HFF-Myc (cell line): ENCODE results near the gene NAALADL2.
"Not testable (repeated sequence)": the region's sequence is repeated elsewhere in the genome, so short reads cannot be mapped to it uniquely, and the experiment has no call there.

Experiments
- DNase-seq: peaks from one replicate; pipeline ENCODE4 v3.0.0-alpha.2; 2011; ENCODE audit warnings: low read depth; ENCODE audit errors: extremely low read depth
- H3K4me3 ChIP-seq: replicated peaks from 2 replicates; pipeline ENCODE4 v1.5.1; 2011; ENCODE audit warnings: low read depth, mild to moderate bottlenecking, control low read depth, low read length
- TF ChIP-seq, protein P1 (sequence below): IDR thresholded peaks from 2 replicates; pipeline ENCODE4 v1.5.1; 2012; ENCODE audit warnings: mild to moderate bottlenecking, low read depth, low read length, control low read depth; ENCODE audit errors: missing control alignments

Gene NAALADL2

GRCh38 chr3:175526609-175527280, 667.6 kb downstream of the NAALADL2 start:
- no peak for DNase-seq
- no peak overlapping the region; the same call in 1 of the 2 replicates for H3K4me3 ChIP-seq
- TF ChIP-seq, protein P1, sequence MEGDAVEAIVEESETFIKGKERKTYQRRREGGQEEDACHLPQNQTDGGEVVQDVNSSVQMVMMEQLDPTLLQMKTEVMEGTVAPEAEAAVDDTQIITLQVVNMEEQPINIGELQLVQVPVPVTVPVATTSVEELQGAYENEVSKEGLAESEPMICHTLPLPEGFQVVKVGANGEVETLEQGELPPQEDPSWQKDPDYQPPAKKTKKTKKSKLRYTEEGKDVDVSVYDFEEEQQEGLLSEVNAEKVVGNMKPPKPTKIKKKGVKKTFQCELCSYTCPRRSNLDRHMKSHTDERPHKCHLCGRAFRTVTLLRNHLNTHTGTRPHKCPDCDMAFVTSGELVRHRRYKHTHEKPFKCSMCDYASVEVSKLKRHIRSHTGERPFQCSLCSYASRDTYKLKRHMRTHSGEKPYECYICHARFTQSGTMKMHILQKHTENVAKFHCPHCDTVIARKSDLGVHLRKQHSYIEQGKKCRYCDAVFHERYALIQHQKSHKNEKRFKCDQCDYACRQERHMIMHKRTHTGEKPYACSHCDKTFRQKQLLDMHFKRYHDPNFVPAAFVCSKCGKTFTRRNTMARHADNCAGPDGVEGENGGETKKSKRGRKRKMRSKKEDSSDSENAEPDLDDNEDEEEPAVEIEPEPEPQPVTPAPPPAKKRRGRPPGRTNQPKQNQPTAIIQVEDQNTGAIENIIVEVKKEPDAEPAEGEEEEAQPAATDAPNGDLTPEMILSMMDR: no peak

DNA sequence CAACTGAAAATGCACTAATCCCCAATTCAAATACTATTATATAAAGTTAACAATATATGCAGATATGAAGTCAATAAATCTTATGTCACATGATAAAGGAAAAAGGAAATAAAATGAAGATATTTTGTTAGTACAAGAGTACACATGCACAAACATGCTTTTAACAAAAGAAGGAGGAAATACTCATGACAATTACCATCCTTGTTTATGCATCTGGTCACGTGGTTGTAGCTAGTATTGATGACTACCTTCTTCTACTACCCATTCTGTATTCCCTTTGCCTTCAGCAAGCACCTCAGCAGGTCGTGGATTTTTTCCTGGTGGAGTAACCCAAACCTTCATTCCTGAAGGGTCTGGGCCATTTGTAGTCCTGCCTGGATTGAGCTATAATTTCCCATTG, 669.6 kb downstream of the NAALADL2 start:
- not testable (repeated sequence) for DNase-seq, H3K4me3 ChIP-seq

GRCh38 chr3:175535351-175535750, 676.2 kb downstream of the NAALADL2 start:
- no peak overlapping the region for H3K4me3 ChIP-seq
- no peak for DNase-seq
- TF ChIP-seq, protein P1: no peak

- TF ChIP-seq, protein P1: no peak
These were observed 687.0 kb downstream of the NAALADL2 start for GRCh38 chr3:175546115-175546514.

GRCh38 chr3:175552929-175553328, 693.8 kb downstream of the NAALADL2 start:
- H3K4me3 ChIP-seq: no peak overlapping the region
- TF ChIP-seq, protein P1: no peak
- DNase-seq: no peak

More at GRCh38 chr3:175546115-175546514, 687.0 kb downstream of the NAALADL2 start:
- no peak for DNase-seq
- H3K4me3 ChIP-seq: no peak overlapping the region

- no peak for DNase-seq
- TF ChIP-seq, protein P1: no peak
These were observed 695.7 kb downstream of the NAALADL2 start for GRCh38 chr3:175554801-175555200.

DNA sequence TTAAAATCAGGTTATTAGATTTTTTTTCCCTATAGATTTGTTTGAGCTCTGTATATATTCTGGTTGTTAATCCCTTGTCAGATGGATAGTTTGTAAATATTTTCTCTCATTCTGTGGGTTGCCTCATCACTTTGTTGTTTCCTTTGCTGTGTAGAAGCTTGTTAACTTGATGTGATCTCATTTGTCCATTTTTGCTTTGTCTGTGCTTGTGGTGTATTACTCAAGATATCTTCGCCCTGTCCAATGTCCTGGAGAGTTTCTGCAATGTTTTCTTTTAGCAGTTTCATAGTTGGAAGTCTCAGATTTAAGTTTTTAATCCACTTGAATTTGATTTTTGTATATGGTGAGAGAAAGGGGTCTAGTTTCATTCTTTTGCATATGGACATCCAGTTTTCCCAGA, 699.1 kb downstream of the NAALADL2 start:
- DNase-seq: no peak
- TF ChIP-seq, protein P1: no peak
- H3K4me3 ChIP-seq: no peak overlapping the region

More at GRCh38 chr3:175554801-175555200, 695.7 kb downstream of the NAALADL2 start:
- no peak overlapping the region for H3K4me3 ChIP-seq
